OCI-LY1 (cell line): Measurements from ENCODE around the gene GRHL1.

ENCODE experiments used
- H2AFZ ChIP-seq: fragments of 200-600 bp; sonication (generic), shearing (Covaris generic); 2 replicates; pipeline ENCODE4 v1.6.0; 2014; ENCODE audit warnings: antibody characterized with exemption, mild to moderate bottlenecking, low read length
- H3F3A ChIP-seq: fragments of 200-600 bp; sonication (generic), shearing (Covaris generic); 2 replicates; pipeline ENCODE4 v1.6.0; 2014; ENCODE audit warnings: mild to moderate bottlenecking, antibody characterized with exemption, low read length, moderate library complexity; ENCODE audit not compliant: insufficient read depth
- H3K27ac ChIP-seq: fragments of 200-600 bp; sonication (generic); 2 replicates; pipeline ENCODE4 v1.5.1; 2014; ENCODE audit warnings: low read length, mixed run types, mild to moderate bottlenecking, low read depth; ENCODE audit not compliant: poor library complexity, severe bottlenecking
- H3K27me3 ChIP-seq: fragments of 200-600 bp; sonication (generic); 2 replicates; pipeline ENCODE4 v1.6.0; 2014; ENCODE audit warnings: antibody characterized with exemption, mild to moderate bottlenecking, low read length, moderate library complexity; ENCODE audit not compliant: insufficient read depth
- H3K36me3 ChIP-seq: fragments of 200-600 bp; sonication (generic); 2 replicates; pipeline ENCODE4 v1.6.1; 2014; ENCODE audit warnings: mild to moderate bottlenecking, antibody characterized with exemption, low read length, moderate library complexity, mixed read lengths; ENCODE audit not compliant: insufficient read depth
- H3K4me1 ChIP-seq: fragments of 200-600 bp; sonication (generic); 2 replicates; pipeline ENCODE4 v1.5.1; 2014; ENCODE audit warnings: mild to moderate bottlenecking, low read length, moderate library complexity; ENCODE audit not compliant: insufficient read depth, severe bottlenecking
- H3K4me2 ChIP-seq: fragments of 200-600 bp; sonication (generic), shearing (Covaris generic); 2 replicates; pipeline ENCODE4 v1.6.1; 2014; ENCODE audit warnings: low read length
- H3K4me3 ChIP-seq: fragments of 200-600 bp; sonication (generic); 2 replicates; pipeline ENCODE4 v1.5.1; 2014; ENCODE audit warnings: low read length, low read depth, mild to moderate bottlenecking, mixed read lengths; ENCODE audit not compliant: poor library complexity, severe bottlenecking
- H3K79me2 ChIP-seq: fragments of 200-600 bp; shearing (Covaris generic); 2 replicates; pipeline ENCODE4 v1.6.1; 2016; ENCODE audit warnings: mixed run types, low read length, mixed read lengths; ENCODE audit not compliant: insufficient read depth
- H3K9ac ChIP-seq: fragments of 200-600 bp; sonication (generic), shearing (Covaris generic); 2 replicates; pipeline ENCODE4 v1.6.1; 2014; ENCODE audit warnings: mild to moderate bottlenecking, low read length, mixed read lengths
- H3K9me2 ChIP-seq: fragments of 200-600 bp; sonication (generic), shearing (Covaris generic); 2 replicates; pipeline ENCODE4 v1.6.1; 2014; ENCODE audit warnings: low read depth, mild to moderate bottlenecking, low read length, mixed read lengths
- H3K9me3 ChIP-seq: fragments of 200-600 bp; shearing (Covaris generic); 2 replicates; pipeline ENCODE4 v1.6.1; 2014; ENCODE audit warnings: low read length, mixed read lengths
- H4K20me1 ChIP-seq: fragments of 200-600 bp; sonication (generic), shearing (Covaris generic); 2 replicates; pipeline ENCODE4 v1.6.0; 2016; ENCODE audit warnings: mild to moderate bottlenecking, low read length; ENCODE audit not compliant: insufficient read depth
- CTCF ChIP-seq: fragments of 200-600 bp; sonication (generic), shearing (Covaris generic); IDR thresholded peaks from 2 replicates; pipeline ENCODE4 v1.5.1; 2017; ENCODE audit warnings: mild to moderate bottlenecking, antibody characterized with exemption, low read length, moderate library complexity, mixed read lengths
- EZH2 ChIP-seq: fragments of 200-600 bp; sonication (generic), shearing (Covaris generic); IDR thresholded peaks from 2 replicates; pipeline ENCODE4 v1.8.0; 2017; ENCODE audit warnings: borderline replicate concordance, mixed run types, mild to moderate bottlenecking, antibody characterized with exemption, low read length, moderate library complexity, mixed read lengths

GRHL1 gene

GRCh38 chr2:10027660-10028330 lies 76.3 kb downstream of the GRHL1 start:
- Histone ChIP-seq H3K9me2 (no peaks in the 10 kb centered on the region), H3K9me3 (no peaks in the 10 kb centered on the region), H3K36me3 (no peaks in the 10 kb centered on the region), H3K27ac (no peak overlapping the region), H3K4me2 (no peak overlapping the region), H3F3A (no peaks in the 10 kb centered on the region), H3K4me3 (no peak overlapping the region), H3K4me1 (no peaks in the 10 kb centered on the region), H3K9ac (no peak overlapping the region), H3K27me3 (0 out of 2 replicates have a peak, but pooled peaks cover 5% of the 10 kb centered on the region), H4K20me1 (no peaks in the 10 kb centered on the region), H3K79me2 (no peaks in the 10 kb centered on the region), H2AFZ (no peak overlapping the region)
- TF ChIP-seq EZH2 = no peak
- TF ChIP-seq CTCF = no peak

GRCh38 chr2:10028407-10028987 lies 77.0 kb downstream of the GRHL1 start:
- Histone ChIP-seq H3K9ac (no peak overlapping the region), H4K20me1 (no peaks in the 10 kb centered on the region), H3F3A (no peaks in the 10 kb centered on the region), H3K27me3 (0 out of 2 replicates have a peak, but pooled peaks cover 5% of the 10 kb centered on the region), H3K4me1 (no peaks in the 10 kb centered on the region), H3K79me2 (no peaks in the 10 kb centered on the region), H3K4me3 (no peak overlapping the region), H2AFZ (no peak overlapping the region), H3K4me2 (no peak overlapping the region), H3K27ac (no peak overlapping the region), H3K36me3 (no peaks in the 10 kb centered on the region), H3K9me2 (no peaks in the 10 kb centered on the region), H3K9me3 (no peaks in the 10 kb centered on the region)
- TF ChIP-seq CTCF (peak; percentile 59), EZH2 (no peak)

- H3K4me1 ChIP-seq = no peaks in the 10 kb centered on the region
- no peak for TF ChIP-seq CTCF
- no peak for TF ChIP-seq EZH2
- H3K4me2 ChIP-seq = no peak overlapping the region
- no peak overlapping the region for H3K4me3 ChIP-seq
- H4K20me1 ChIP-seq = no peaks in the 10 kb centered on the region
- no peak overlapping the region for H3K9ac ChIP-seq
- H3K9me3 ChIP-seq = no peaks in the 10 kb centered on the region
- H2AFZ ChIP-seq = no peak overlapping the region
- H3K27ac ChIP-seq = no peak overlapping the region
- no peaks in the 10 kb centered on the region for H3K9me2 ChIP-seq
- H3K27me3 ChIP-seq = 0 out of 2 replicates have a peak, but pooled peaks cover 5% of the 10 kb centered on the region
- no peaks in the 10 kb centered on the region for H3K79me2 ChIP-seq
- H3K36me3 ChIP-seq = no peaks in the 10 kb centered on the region
- H3F3A ChIP-seq = no peaks in the 10 kb centered on the region
Measured at GRCh38 chr2:10028988-10029874, 77.7 kb downstream of the GRHL1 start.
